ENCODE measurements around the gene FTO.

FTO gene

DNA sequence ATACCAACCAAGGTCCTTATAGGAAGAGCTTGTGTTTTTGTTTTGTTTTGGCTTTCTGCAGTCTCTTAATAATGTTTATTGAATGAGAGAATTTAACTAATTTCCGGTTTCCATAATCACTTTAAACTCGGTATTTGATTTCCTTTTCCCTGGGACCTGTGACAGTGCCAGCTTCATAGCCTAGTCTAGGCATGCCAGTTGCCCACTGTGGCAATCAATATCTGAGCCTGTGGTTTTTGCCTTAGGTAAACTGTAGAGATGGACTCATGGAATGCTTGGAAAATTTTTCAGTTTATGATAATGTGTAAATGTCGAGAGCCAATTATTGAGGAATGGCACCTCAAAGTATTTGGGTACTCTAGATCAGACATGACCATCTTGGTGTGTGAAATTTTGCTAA, 78.2 kb downstream of the FTO start:
- no peak for DNase-seq (ENCODE audit: low read depth)

DNA sequence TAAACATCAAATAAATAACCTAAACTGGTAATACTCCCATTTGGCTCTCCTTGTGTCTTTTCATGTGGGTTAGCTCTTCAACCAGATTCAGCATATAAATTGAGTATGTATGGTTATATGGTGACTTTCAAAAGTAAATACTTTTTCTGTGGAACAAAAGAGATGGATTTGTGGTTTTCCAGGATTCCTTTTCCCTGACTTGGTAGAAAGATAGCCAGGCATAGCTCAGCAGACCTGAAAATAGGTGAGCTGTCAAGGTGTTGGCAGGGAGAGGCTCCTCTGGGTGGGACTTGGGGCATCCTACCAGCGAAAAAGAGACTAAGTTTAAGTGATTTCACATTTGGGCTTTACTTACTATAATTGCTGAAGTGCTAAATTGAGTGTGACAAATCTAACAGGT, 80.3 kb downstream of the FTO start:
- DNase-seq (ENCODE audit: low read depth) = no peak

- no peak for DNase-seq (ENCODE audit: low read depth)
Measured at GRCh38 chr16:53785044-53785443, 81.1 kb downstream of the FTO start.

GRCh38 chr16:53785916-53786315, 82.0 kb downstream of the FTO start:
- no peak for DNase-seq (ENCODE audit: low read depth)

DNA sequence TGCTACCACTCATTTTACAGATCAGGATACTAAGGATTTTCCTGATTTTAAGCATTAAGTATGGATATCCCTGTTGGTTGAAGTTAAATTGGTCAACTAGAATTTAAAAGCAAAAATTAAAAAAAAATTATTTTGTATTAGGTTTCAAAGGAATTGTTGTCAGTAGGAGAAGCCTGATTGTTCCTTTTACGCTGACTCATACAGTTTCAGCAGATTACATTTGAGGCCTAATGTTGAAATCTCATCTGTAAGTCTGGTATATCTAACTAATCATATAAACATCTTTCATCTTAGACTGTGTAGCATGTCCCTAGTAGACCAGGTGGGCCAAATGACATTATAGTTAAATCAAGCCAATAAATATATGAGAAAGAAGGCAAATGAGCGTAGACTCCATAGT, 83.5 kb downstream of the FTO start:
- DNase-seq (ENCODE audit: low read depth) = no peak

- DNase-seq (ENCODE audit: low read depth) = no peak
Measured at GRCh38 chr16:53789137-53789536, 85.2 kb downstream of the FTO start.

- DNase-seq (ENCODE audit: low read depth) = no peak
Measured at GRCh38 chr16:53792161-53792951, 88.4 kb downstream of the FTO start.

- DNase-seq (ENCODE audit: low read depth) = no peak
Measured at GRCh38 chr16:53803451-53803850, 99.5 kb downstream of the FTO start.

- DNase-seq (ENCODE audit: low read depth) = no peak
Measured at GRCh38 chr16:53803998-53804397, 100.0 kb downstream of the FTO start.

DNA sequence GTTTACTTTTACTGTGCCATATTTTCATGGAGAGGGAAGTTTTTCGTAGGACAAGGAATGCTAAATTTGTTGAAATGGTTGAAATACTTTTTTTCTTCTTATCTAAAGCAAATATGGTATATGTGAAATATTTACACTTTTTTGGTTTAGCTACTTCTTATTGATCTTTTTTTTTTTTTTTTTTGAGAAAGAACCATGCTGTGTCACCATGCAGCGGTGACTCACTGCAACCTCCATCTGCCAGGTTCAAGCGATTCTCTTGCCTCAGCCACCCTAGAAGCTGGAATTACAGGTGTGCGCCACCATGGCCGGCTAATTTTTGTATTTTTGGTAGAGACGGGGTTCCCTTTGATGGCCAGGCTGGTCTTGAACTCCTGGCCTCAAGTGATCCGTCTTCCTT, 100.5 kb downstream of the FTO start:
- DNase-seq (ENCODE audit: low read depth) = no peak

- DNase-seq (ENCODE audit: low read depth) = no peak
Measured at GRCh38 chr16:53805113-53805512, 101.2 kb downstream of the FTO start.

GRCh38 chr16:53805752-53806151, 101.8 kb downstream of the FTO start:
- DNase-seq (ENCODE audit: low read depth) = no peak

- peak; percentile 77 for DNase-seq (ENCODE audit: low read depth)
Measured at GRCh38 chr16:53809088-53809932, 105.4 kb downstream of the FTO start.

DNA sequence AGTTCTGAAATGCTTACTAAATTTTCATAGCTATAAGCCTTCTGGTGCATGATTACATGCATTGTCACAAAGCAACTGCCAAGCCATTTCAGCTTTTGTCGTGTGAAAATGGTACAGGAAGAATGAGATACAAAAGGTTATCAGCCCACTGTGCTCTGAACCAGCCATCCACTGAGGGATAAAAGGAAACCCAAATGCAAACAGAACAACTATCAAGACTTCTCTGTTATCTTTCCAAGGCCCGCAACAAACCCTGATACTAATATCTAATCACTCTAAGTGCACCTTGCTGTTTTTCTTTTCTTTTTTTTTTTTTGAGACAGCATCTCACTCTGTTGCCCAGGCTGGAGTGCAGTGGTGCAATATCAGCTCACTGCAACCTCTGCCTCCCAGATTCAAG, 109.0 kb downstream of the FTO start:
- no peak for DNase-seq (ENCODE audit: low read depth)

DNA sequence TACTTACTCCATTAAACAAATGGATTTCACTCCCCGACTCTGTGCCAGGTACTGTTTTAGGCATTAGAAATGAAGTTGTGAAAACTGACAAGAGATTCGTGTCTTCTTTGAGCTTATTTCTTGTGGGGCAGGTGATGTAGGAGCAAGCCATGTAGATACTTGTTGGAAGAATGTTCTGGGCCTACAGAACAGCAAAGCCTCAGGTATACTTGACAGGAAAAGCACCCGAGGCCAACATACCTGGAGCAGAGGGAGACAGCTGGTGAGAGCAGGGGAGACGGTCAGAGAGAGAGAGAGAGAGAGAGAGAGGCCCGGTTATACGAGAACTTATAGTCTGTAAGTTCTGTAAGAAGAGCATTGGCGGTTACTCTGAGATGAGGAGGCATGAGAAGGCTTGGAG, 110.8 kb downstream of the FTO start:
- no peak for DNase-seq (ENCODE audit: low read depth)

GRCh38 chr16:53816211-53816836, 112.4 kb downstream of the FTO start:
- no peak for DNase-seq (ENCODE audit: low read depth)

- peak; percentile 82 for DNase-seq (ENCODE audit: low read depth)
Measured at GRCh38 chr16:53817117-53817755, 113.3 kb downstream of the FTO start.

- peak; percentile 44 for DNase-seq (ENCODE audit: low read depth)
Measured at GRCh38 chr16:53817812-53818550, 114.0 kb downstream of the FTO start.

DNA sequence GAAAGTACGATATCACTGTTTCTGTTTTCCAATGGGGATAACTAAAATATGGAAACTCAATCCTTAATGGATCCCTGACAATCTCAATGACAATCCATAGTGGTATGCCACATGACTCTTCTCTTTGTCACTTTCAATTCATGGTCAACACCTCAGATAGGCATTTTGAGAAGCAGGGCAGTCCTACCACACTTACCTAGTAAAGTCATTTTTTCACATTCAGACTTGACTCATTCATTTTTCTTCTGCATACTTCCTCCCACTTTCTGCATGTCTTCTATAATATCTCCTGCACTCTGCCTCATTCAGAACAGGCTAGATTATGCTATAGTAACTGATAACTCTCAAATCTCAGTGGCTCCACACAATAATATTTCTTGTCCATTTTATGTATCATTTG, 117.5 kb downstream of the FTO start:
- DNase-seq (ENCODE audit: low read depth) = peak; percentile 36

GRCh38 chr16:53821957-53822625, 118.1 kb downstream of the FTO start:
- peak; percentile 67 for DNase-seq (ENCODE audit: low read depth)

- no peak for DNase-seq (ENCODE audit: low read depth)
Measured at GRCh38 chr16:53822936-53823529, 119.1 kb downstream of the FTO start.
